ENCODE measurements around the gene ASPM.
"Not testable (repeated sequence)": the region's sequence is repeated elsewhere in the genome, so short reads cannot be mapped to it uniquely, and the experiment has no call there.

ASPM gene

DNA sequence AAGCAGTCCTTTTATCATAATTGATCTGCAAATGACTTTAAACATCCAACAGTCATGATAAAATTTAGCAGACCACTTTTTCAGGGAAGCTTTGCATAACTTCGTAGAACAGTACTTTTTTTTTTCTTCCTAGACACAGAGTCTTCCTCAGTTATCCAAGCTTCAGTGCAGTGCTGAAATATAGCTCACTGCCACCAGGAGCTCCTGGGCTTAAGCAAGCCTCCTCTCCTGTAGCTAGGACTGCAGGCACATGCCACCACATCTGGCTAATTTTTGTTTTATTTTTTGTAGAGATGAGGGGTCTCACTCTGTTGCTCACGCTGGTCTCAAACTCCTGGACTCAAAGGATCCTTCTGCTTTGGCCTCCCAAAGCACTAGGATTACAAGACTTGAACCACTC is 83.3 kb downstream of the ASPM start:
- TF ChIP-seq, protein P1, sequence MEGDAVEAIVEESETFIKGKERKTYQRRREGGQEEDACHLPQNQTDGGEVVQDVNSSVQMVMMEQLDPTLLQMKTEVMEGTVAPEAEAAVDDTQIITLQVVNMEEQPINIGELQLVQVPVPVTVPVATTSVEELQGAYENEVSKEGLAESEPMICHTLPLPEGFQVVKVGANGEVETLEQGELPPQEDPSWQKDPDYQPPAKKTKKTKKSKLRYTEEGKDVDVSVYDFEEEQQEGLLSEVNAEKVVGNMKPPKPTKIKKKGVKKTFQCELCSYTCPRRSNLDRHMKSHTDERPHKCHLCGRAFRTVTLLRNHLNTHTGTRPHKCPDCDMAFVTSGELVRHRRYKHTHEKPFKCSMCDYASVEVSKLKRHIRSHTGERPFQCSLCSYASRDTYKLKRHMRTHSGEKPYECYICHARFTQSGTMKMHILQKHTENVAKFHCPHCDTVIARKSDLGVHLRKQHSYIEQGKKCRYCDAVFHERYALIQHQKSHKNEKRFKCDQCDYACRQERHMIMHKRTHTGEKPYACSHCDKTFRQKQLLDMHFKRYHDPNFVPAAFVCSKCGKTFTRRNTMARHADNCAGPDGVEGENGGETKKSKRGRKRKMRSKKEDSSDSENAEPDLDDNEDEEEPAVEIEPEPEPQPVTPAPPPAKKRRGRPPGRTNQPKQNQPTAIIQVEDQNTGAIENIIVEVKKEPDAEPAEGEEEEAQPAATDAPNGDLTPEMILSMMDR (IDR thresholded peaks at IDR 0.05; ENCODE audit: low read depth, low read length), result no peak
- peak in 1 of 2 donors; percentile 2 for DNase-seq (ENCODE audit: low read depth in 2 of 2)
- no peak overlapping the region for H3K4me3 ChIP-seq (replicated peaks in 1 of 2; ENCODE audit: low read depth in 2 of 2, low read length in 2 of 2)

DNA sequence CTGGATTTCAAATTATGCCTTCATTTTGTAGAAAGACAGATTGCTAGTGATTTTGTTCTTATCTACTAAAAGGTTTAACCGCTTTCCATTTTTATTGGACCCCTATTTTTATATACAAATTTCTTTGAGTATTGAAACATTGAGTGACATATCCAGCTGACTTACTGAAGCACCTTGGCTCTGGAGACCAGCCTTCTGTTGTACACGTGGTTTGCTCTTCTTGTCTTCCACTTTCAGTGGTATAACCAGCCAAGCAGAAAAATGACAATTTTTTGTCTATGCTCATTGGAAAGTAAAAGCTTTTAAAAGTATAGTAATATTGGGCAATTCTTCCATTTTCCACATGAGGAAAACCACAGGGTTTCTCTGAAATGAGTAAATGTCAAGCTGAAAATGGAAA is 83.8 kb downstream of the ASPM start:
- H3K4me3 ChIP-seq (replicated peaks in 1 of 2; ENCODE audit: low read depth in 2 of 2, low read length in 2 of 2), result no peak overlapping the region
- TF ChIP-seq, protein P1 (IDR thresholded peaks at IDR 0.05; ENCODE audit: low read depth, low read length), result no peak
- DNase-seq (ENCODE audit: low read depth in 2 of 2), result no peak

DNA sequence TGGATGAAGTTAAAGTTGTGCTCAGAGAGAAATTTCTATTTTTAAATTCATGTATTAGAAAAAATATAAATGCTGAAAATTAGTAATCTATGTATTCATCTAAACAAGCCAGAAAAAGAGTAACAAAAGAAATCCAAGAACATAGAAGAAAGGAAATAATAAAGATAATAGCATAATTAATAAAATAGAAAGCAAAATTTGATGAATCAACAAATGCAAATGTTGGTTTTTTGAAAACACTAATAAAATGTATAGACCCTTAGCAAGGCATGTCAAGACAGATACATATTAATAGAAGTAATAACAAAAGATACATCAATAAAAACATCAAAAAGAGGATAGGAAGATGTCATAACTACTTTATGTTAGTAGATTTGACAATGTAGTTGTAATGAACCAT is 97.4 kb downstream of the ASPM start:
- TF ChIP-seq, protein P1 (IDR thresholded peaks at IDR 0.05; ENCODE audit: low read depth, low read length), result no peak
- DNase-seq (ENCODE audit: low read depth in 2 of 2), result no peak
- H3K4me3 ChIP-seq (replicated peaks in 1 of 2; ENCODE audit: low read depth in 2 of 2, low read length in 2 of 2), result no peak overlapping the region

DNA sequence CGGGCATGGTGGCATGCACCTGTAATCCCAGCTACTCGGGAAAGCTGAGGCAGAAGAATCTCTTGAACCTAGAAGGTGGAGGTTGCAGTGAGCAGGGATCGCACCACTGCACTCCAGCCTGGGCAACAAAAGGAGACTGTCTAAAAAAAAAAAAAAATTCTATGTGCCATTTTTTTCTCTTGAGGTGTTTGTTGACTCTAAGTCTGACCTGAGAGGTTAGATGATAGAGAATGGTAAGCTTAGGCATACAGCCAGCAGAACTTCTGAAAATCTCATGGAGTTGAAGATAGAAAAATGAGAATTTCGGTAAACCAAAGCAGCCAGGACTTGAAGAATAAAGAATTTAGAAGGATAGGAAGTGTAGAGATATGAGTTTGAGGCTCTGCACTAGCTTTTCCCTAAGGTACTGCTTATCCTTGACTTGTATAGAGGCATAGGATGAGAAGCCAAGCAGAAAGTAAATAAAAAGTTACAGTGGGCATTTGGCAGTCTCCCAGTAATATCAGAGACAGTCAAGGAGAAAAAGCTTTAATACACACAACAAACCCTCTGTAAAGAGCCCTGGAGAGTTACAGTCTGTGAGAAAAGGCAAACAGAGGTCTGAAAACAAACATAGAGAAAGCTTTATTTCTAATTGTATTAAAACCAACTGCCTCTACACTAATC is 103.7 kb downstream of the ASPM start:
- no peak for DNase-seq (ENCODE audit: low read depth in 2 of 2)
- TF ChIP-seq, protein P1 (IDR thresholded peaks at IDR 0.05; ENCODE audit: low read depth, low read length), result no peak
- no peak overlapping the region for H3K4me3 ChIP-seq (replicated peaks in 1 of 2; ENCODE audit: low read depth in 2 of 2, low read length in 2 of 2)

DNA sequence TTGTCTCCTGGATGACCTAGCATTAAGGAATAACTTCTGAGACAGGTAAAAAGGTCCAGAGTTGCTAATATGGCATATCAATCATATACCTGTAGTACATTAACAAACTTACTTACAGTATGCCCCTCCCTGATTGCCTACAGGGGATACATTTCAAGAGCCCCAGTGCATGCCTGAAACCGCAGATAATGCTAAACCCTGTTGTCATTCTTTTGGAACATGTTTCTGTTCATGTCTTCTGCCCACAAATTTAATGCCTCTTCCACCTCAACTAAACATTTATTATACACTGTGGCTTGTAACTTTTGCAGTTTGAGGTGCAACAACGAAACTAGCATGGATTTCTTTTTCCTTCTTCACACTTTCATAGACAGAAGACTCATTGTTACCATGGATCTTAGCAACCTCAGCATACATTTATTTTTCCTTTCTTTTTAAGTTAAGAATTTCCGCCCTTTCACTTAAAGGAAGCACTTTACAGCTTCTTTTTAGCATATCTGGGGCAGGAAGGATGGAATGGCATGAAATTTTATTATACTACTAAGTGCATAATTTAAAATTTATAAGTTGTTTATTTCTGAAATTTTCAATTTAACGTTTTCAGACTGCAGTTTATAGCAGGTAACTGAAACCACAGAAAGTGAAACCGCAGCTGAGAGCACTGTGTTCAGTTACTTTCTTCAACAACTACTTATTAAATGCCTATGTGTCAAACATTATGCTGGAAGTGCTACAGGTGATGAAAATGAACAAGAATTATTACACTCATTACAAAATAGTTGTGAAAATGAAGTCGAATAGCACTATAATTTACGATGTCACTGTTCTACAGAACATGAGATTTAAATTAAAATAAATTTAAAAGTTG is 104.7 kb downstream of the ASPM start:
- no peak for DNase-seq (ENCODE audit: low read depth in 2 of 2)
- TF ChIP-seq, protein P1 (IDR thresholded peaks at IDR 0.05; ENCODE audit: low read depth, low read length), result no peak
- H3K4me3 ChIP-seq (replicated peaks in 1 of 2; ENCODE audit: low read depth in 2 of 2, low read length in 2 of 2), result no peak overlapping the region

DNA sequence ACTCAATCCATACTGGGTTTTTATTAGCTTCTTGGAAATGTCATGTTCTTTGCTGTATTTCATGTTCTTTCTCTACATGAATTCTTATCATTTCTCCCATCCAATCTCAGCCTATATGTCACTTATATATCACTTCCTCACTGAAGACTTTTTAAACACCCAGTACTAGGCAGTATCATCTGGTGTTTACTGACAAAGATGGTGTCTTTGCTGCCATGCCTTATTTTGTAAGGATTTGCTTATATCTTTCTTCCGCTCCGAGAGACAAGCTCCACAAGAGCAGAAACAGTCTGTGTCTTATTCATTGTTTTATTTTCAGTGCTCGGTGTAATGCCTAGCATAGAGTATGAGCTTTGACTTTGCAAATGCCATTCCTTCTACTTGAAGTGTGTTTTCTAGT is 109.6 kb downstream of the ASPM start:
- H3K4me3 ChIP-seq (replicated peaks in 1 of 2; ENCODE audit: low read depth in 2 of 2, low read length in 2 of 2), result no peak overlapping the region
- TF ChIP-seq, protein P1 (IDR thresholded peaks at IDR 0.05; ENCODE audit: low read depth, low read length), result no peak
- DNase-seq (ENCODE audit: low read depth in 2 of 2), result no peak

DNA sequence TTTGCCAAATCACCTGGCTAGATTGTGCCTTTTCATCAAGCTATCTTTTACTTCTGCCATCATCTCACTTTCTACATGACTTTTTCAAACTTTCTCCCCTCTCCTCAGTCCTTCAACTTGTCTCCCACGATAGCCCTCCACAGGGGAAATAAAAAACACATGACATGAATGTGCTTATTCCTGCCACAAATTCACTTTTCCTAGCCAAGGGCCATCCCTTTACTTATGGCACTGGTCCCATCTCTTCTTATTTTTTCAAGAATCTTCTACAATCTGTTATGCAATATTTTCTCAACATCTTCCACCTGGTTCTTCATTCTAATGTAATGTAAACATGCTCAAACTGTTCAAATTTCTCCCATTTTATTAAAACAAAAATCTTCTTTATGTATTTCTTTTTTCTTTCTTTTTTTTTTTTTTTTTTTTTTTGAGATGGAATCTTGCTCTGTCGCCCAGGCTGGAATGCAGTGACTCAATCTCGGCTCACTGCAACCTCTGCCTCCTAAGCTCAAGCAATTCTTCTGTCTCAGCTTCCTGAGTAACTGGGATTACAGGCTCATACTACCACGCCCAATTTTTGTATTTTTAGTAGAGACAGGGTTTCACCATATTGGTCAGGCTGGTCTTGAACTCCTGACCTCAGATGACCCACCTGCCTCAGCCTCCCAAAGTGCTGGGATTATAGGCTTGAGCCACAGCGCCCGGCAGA is 111.7 kb downstream of the ASPM start:
- not testable (repeated sequence) for H3K4me3 ChIP-seq (replicated peaks in 1 of 2; ENCODE audit: low read depth in 2 of 2, low read length in 2 of 2)

More for the DNA sequence above, 111.7 kb downstream of the ASPM start:
- DNase-seq (ENCODE audit: low read depth in 2 of 2), result peak; percentile 61 to 91

All from cardiac fibroblast (primary cell).